NCI-H1092 (cell line): ENCODE data around the gene ACOT7.
A peak's percentile ranks its signal among the peaks of the same experiment; 100 is the strongest.
"Not testable (repeated sequence)": the region's sequence is repeated elsewhere in the genome, so short reads cannot be mapped to it uniquely, and the experiment has no call there.

Source experiments
- DNase-seq: peaks from one replicate; lab custom pipeline; 2025; lab: John Stamatoyannopoulos, UW

ACOT7 gene

GRCh38 chr1:6393400-6394187, at the start of gene ACOT7:
ACOT7 (minus strand) TSS chr1:6393767; CDS start chr1:6393399, 368 bp downstream.
- peak; percentile 96 for DNase-seq

- DNase-seq = no peak
Observed at GRCh38 chr1:6441586-6441985, 48.0 kb upstream of the ACOT7 start.

- DNase-seq = no peak
Observed at GRCh38 chr1:6440198-6441126, 46.9 kb upstream of the ACOT7 start.

GRCh38 chr1:6438047-6438525, 44.5 kb upstream of the ACOT7 start:
- peak; percentile 90 for DNase-seq

GRCh38 chr1:6437012-6437700, 43.6 kb upstream of the ACOT7 start:
- DNase-seq = peak; percentile 90

GRCh38 chr1:6436277-6436676, 42.7 kb upstream of the ACOT7 start:
- not testable (repeated sequence) for DNase-seq

GRCh38 chr1:6435547-6435946, 42.0 kb upstream of the ACOT7 start:
- no peak for DNase-seq

- DNase-seq = no peak
Observed at GRCh38 chr1:6435129-6435528, 41.6 kb upstream of the ACOT7 start.

GRCh38 chr1:6434186-6434585, 40.6 kb upstream of the ACOT7 start:
- DNase-seq = no peak

GRCh38 chr1:6431645-6432579, 38.3 kb upstream of the ACOT7 start:
- not testable (repeated sequence) for DNase-seq

- not testable (repeated sequence) for DNase-seq
Observed at GRCh38 chr1:6429660-6430411, 36.3 kb upstream of the ACOT7 start.

- not testable (repeated sequence) for DNase-seq
Observed at GRCh38 chr1:6428453-6428852, 34.9 kb upstream of the ACOT7 start.

GRCh38 chr1:6427441-6428390, 34.1 kb upstream of the ACOT7 start:
- DNase-seq = no peak

- no peak for DNase-seq
Observed at GRCh38 chr1:6426972-6427350, 33.4 kb upstream of the ACOT7 start.

- DNase-seq = no peak
Observed at GRCh38 chr1:6426277-6426971, 32.9 kb upstream of the ACOT7 start.

- no peak for DNase-seq
Observed at GRCh38 chr1:6425658-6426057, 32.1 kb upstream of the ACOT7 start.

GRCh38 chr1:6424619-6425593, 31.3 kb upstream of the ACOT7 start, which contains the start of gene ESPN:
ESPN (plus strand) TSS chr1:6424776; CDS start chr1:6424956, 180 bp downstream.
- no peak for DNase-seq
